NCI-H128 (cell line): ENCODE measurements around the gene OAF.

Experiments
- DNase-seq: peaks from one replicate; lab custom pipeline; 2025; ENCODE audit not compliant: unreplicated experiment; lab: John Stamatoyannopoulos, UW

Gene OAF

GRCh38 chr11:120183701-120184141 is 27.1 kb upstream of the OAF start:
- DNase-seq = no peak

- DNase-seq = no peak
Measured at GRCh38 chr11:120184371-120184945, 26.4 kb upstream of the OAF start.

- DNase-seq = no peak
Measured at GRCh38 chr11:120184946-120185705, 25.7 kb upstream of the OAF start.

- DNase-seq = no peak
Measured at GRCh38 chr11:120185706-120186455, 25.0 kb upstream of the OAF start.

- DNase-seq = no peak
Measured at GRCh38 chr11:120186456-120186773, 24.4 kb upstream of the OAF start.

GRCh38 chr11:120186774-120187591 is 23.8 kb upstream of the OAF start:
- DNase-seq = no peak

- no peak for DNase-seq
Measured at GRCh38 chr11:120188371-120188770, 22.5 kb upstream of the OAF start.

- no peak for DNase-seq
Measured at GRCh38 chr11:120188811-120189455, 21.9 kb upstream of the OAF start.

GRCh38 chr11:120191058-120191457 is 19.8 kb upstream of the OAF start:
- no peak for DNase-seq

GRCh38 chr11:120192831-120193625 is 17.8 kb upstream of the OAF start:
- no peak for DNase-seq

- no peak for DNase-seq
Measured at GRCh38 chr11:120194166-120194565, 16.7 kb upstream of the OAF start.

- no peak for DNase-seq
Measured at GRCh38 chr11:120195601-120196320, 15.1 kb upstream of the OAF start.

- DNase-seq = no peak
Measured at GRCh38 chr11:120196826-120197225, 14.0 kb upstream of the OAF start.

- DNase-seq = no peak
Measured at GRCh38 chr11:120197251-120197891, 13.5 kb upstream of the OAF start.

GRCh38 chr11:120197977-120198376 is 12.9 kb upstream of the OAF start:
- DNase-seq = no peak

GRCh38 chr11:120198403-120198786 is 12.4 kb upstream of the OAF start:
- DNase-seq = no peak

GRCh38 chr11:120198787-120199469 is 11.9 kb upstream of the OAF start:
- no peak for DNase-seq

GRCh38 chr11:120199613-120200012 is 11.2 kb upstream of the OAF start:
- DNase-seq = no peak
